ENCODE results near the gene UBAC2.
A peak's percentile ranks its signal among the peaks of the same experiment; 100 is the strongest.

Gene UBAC2

DNA sequence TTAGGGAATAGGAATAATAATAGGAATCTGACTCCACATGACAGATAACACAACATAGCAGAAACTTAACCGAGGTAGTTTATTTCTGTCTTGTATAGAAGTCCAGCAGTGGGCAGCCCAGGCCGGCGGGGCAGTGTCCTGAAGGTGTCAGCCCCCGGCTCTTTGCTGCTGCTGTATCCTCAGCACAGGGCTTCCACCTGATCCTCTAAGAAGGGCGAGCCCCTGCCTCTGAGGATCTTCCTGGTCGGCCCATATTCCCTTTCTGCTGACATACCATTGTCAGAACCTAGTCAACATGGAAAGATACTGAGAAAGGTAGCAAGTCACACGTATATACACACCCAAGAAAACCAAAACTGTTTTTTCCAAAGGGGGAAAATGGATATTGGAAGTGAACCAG is 162.7 kb downstream of the UBAC2 start:
- DNase-seq: no peak

GRCh38 chr13:99363949-99364348 is 163.3 kb downstream of the UBAC2 start:
- DNase-seq: no peak

- DNase-seq: no peak
Measured at GRCh38 chr13:99366075-99366987, 165.7 kb downstream of the UBAC2 start.

GRCh38 chr13:99367106-99367616 is 166.5 kb downstream of the UBAC2 start:
- no peak for DNase-seq

DNA sequence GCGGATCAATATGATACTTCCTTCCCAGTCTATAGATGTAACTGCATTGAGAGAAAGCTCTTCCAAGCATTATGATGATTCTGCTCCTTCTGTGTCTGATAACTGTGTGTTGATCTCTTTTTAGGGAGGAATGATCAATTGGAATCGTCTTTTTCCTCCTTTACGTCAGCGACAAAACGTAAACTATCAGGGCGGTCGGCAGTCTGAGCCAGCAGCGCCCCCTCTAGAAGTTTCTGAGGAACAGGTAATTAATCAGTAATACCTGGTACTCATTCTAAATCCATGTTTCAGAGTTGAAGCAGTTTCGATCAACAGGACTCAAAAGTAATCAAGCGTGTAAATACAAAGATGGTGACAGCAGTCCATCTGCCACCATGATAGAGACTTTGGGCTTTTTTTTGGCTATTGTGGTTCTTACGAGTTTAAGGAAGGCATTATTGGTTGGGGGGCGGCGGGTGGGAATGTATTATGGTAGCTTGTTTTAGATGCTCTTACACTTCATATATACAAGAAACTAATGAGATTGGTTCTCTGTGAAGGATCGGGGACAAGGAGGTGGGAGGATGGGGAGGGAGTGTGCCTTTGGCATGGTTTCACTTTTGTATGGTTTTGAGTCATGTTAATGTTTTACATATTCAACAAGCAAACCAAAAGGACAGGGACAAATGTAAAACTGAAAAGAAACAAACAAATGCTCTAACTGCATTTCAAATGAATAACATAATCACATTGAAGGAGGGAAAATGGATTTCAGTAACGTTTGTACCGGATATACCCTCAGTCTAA is 167.2 kb downstream of the UBAC2 start:
- no peak for DNase-seq

DNA sequence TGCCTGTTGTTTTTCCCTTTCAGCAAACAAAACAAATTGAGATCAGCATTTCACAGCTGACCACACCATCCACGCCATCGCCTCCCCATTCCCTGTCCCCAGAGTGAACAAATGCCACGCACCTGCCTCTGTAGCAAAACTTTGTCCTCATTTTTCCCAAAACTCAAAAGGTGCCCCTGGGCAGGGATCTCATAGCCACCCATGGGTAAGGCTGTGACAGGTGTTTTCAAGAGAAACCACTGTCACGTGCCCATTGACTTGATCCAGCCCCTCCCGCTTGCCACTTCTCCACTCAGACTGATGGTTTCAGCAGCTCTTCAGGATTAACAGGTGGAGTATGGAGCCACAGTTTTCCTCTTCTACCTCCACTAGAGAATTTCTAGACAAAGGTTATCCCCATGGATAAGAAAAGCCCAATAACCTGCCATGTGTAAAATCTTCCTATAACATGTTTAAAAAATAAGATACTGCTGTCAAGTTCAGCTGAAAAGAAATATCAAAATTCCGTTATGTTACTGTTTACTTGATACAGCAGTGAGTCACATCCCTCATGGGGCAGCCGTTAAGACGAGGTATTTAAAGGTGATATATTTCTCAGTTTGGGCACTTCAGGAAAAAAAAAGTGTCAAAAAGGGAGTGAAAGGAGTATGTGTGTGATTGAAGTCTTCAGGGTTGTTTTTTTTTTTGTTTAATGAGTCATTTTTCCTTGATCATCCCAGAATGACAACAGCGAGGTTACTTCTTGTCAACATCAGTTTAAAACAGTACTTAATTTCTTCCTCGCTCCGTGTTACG is 170.0 kb downstream of the UBAC2 start:
- DNase-seq: peak; percentile 41

- DNase-seq: peak; percentile 76
Measured at GRCh38 chr13:99371956-99372355, 171.3 kb downstream of the UBAC2 start.

DNA sequence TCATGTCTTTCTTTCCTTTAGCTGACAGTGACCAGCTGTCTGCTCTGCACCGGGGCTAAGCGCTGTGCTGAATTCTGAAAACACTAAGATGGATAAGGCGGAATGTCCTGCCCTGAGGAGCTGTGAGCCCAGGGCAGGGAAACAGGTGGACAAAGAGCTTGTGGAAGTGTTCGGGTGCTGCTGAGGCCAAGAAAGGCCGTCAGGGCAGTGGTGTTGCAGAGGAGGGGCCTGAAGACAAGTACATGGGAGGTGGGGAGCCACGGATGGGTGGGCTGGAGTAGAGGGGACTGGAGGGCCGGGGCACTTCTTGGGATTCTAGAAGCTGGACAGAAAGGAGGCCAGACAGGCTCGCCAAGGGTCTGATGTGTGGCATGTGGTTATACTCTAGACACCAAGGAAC is 172.8 kb downstream of the UBAC2 start:
- no peak for DNase-seq

DNA sequence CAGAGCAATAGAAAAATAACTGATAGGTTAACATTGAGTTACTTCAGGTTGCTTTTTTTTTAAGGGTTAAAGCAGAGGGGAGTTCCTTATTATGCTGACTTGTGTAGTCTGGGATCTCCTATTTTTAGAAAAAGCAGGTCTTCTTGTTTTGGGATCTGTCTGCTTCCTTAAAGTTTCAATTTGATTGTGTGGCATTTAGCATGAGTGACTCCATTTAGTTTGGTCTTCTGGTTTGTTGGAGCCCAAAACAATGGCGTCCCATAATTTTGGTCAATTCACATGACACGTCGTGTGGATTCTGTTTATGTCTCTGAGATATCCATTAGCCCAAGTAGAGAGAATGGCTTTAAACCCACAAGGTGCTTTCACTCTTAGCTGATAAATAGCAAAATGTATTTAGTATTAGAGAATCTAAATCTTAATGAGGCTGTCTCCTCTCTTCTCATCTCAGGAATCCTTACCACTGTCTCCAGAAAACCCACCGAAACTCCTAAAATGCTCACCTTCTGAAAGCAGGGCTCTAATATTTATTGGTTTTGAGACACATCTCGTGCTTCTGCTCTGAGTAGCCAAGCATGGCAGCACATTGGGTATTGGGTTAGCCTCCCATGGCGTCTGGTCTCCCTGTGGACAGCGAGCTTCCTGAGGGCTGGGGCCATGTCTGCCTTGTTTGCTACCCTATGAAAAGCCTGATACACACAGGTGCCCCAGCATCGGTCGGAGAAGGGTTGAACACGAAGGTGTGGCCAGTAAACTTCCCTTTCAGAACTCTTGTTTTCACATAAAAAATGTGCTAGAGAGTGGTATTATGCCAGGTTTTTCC is 173.7 kb downstream of the UBAC2 start:
- no peak for DNase-seq

DNA sequence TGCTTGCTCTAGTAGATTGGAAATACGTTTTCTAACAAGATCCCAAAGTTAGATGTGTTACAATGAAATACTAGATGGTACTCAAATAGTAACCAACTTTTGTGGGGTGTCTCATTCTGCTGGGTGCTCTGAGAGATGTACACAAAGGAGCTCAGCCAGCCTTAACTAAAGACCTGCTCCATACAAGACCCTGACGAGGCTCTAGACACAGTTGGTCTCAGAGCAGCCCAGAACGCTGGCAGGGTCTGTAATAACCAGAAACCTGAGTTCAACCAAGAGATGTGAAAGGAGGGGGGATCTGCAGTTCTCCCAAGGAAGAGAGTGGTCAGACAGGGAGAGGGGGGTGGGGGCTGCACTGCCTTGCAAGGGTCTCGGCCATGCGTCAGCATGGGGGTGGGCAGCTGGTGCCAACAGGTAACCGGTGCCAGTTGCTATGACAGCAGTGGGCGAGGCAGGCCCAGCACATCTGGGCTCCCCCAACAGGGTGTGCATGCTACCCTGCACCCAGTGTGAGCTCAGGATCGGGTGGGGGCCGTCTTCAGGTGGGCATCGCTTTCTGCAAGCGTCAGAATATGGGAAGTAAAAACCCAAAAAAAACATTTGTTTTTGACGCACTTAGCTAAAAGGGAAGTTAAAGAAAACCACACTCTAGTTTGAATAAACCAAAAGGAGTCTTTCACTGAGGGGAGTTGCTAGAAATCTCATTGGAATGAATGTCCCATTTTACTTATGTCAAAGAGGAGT is 174.5 kb downstream of the UBAC2 start:
- peak; percentile 82 for DNase-seq

- DNase-seq: no peak
Measured at GRCh38 chr13:99375738-99376080, 175.1 kb downstream of the UBAC2 start.

- DNase-seq: no peak
Measured at GRCh38 chr13:99376132-99376531, 175.5 kb downstream of the UBAC2 start.

GRCh38 chr13:99376924-99377323 is 176.3 kb downstream of the UBAC2 start:
- DNase-seq: no peak

GRCh38 chr13:99377641-99378040 is 177.0 kb downstream of the UBAC2 start:
- no peak for DNase-seq

- DNase-seq: no peak
Measured at GRCh38 chr13:99378985-99379733, 178.5 kb downstream of the UBAC2 start.

GRCh38 chr13:99379856-99380801 is 179.5 kb downstream of the UBAC2 start:
- DNase-seq: no peak

DNA sequence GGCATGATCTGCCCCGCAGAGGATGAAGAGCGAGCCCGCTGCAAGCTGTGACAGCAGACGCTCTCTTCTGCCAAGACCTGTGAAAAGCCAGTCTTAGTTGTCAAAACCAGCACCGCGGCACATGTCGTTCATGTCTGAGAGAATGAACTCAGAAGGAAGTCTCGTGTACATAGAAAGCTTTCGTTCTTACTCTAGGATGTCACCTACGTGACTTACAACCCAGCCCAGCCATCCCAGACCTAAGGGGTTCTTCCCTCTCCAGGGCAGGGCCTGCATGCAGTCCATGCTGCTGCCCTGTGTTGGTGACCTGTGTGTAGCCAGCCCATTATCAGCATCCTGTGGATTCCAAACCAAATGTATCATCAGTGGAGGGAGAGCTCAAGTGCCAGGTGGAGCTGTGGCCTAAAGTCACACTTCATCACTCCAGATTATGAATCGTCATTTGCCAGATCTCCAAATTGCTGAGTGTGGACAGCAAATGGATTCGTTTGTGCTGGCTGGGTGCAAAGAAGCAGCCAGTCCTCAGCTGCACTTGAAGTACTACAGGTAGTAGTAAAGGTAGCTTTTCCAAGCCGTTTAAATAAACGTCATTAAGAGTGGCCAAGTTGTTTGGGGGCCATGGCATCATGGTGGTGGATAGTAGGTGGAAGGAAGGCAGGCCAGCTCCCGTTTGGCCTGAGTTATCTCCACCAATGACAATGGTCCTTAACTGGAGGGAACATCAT is 180.4 kb downstream of the UBAC2 start:
- peak; percentile 49 for DNase-seq

GRCh38 chr13:99381766-99382165 is 181.1 kb downstream of the UBAC2 start:
- no peak for DNase-seq

Measured in central memory CD4-positive, alpha-beta T cell (primary cell).